GM12875 (cell line): Measurements from ENCODE around the gene BICRAL.
"Not testable (repeated sequence)": the region's sequence is repeated elsewhere in the genome, so short reads cannot be mapped to it uniquely, and the experiment has no call there.

Experiments
- H3K4me3 ChIP-seq: one replicate; pipeline ENCODE4 v1.5.1; 2011; ENCODE audit warnings: low read depth, low read length, control low read depth
- TF ChIP-seq, protein P1 (sequence below): IDR thresholded peaks from 2 replicates; pipeline ENCODE4 v1.5.1; 2011; ENCODE audit warnings: low read depth, mild to moderate bottlenecking, control low read depth, inconsistent platforms, low read length, moderate library complexity, borderline replicate concordance; ENCODE audit not compliant: insufficient read depth

Gene BICRAL

DNA sequence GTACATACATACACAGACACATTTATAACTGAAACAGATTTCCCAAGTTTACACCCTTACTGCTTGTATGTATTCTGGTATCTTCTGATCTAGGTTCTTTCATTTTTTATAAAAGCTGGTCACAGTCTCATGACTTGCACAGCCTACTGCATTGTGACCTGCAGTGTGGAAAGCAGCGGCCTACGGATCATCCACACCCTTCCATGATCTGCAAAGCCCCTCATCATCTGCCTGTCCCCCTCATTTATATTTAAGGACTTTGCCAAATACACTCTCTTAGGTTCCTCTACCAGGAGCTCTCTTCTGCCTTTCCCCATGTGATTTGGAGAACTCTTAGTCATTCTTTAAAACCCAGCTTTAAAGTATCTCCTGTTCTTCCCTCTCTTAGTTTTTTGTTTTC lies 12.0 kb upstream of the BICRAL start:
- no peak overlapping the region for H3K4me3 ChIP-seq
- TF ChIP-seq, protein P1, sequence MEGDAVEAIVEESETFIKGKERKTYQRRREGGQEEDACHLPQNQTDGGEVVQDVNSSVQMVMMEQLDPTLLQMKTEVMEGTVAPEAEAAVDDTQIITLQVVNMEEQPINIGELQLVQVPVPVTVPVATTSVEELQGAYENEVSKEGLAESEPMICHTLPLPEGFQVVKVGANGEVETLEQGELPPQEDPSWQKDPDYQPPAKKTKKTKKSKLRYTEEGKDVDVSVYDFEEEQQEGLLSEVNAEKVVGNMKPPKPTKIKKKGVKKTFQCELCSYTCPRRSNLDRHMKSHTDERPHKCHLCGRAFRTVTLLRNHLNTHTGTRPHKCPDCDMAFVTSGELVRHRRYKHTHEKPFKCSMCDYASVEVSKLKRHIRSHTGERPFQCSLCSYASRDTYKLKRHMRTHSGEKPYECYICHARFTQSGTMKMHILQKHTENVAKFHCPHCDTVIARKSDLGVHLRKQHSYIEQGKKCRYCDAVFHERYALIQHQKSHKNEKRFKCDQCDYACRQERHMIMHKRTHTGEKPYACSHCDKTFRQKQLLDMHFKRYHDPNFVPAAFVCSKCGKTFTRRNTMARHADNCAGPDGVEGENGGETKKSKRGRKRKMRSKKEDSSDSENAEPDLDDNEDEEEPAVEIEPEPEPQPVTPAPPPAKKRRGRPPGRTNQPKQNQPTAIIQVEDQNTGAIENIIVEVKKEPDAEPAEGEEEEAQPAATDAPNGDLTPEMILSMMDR, result no peak

DNA sequence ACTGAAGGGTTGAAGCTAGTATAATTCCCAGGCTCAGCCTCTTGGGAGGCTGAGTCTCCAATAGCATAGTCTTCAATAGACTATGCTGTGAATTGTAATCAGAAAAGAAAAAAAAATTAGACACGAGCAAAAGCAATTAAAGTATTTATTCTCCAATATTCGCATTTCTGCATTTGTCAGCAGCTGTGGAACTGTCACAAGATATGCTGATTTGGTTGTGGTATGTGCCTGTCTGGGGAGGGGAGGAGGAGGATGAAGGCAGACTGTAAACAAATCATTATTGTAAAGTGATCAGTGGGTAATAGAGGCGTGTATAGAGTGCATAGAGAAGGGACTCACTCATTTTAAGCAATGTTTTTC lies 10.1 kb upstream of the BICRAL start:
- TF ChIP-seq, protein P1, result no peak

DNA sequence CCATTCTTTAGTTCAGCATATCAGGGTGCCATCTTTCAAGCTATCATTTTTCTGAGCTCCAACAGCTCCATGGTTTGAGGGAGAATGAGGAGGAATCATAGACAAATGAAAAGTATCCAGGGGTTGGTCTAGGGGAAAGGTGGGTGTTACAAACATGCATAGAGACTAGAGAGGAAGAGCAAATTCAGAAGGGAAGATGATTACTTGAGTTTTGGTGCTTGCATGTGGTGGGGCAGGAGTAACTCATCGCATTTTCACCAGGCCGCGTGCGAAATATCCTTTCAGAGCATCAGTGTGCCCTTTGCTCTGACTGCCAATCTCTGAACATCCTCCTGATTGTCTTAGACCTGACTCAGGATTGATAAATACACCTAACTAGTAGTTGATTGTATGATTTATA lies 7.7 kb upstream of the BICRAL start:
- TF ChIP-seq, protein P1, result no peak
- H3K4me3 ChIP-seq, result no peak overlapping the region

More for the DNA sequence above, 10.1 kb upstream of the BICRAL start:
- H3K4me3 ChIP-seq, result no peak overlapping the region

DNA sequence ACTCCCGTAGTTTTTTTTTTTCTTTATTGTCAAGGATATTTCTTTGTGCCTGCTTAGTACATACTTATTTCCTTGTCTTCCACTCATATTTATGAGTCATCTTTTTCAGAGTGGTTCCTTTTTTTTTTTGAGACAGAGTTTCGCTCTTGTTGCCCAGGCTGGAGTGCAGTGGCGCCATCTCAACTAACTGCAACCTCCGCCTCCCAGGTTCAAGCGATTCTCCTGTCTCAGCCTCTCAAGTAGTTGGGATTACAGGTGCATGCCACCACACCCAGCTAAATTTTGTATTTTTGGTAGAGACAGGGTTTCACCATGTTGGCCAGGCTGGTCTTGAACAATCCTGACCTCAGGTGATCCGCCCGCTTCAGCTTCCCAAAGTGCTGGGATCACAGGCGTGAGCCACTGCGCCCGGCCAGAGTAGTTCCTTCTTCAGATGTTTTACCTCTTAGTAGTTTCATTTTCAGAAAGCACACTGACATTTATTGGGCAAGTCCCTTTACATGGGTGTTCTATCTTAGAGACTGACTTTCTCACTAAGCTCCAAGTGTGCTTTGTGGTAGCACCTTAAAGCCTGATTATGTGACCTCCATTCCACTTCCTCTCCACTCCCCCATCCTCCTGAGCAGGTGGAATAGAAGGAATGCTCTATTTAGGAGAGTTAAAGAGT lies 6.9 kb upstream of the BICRAL start:
- not testable (repeated sequence) for H3K4me3 ChIP-seq

DNA sequence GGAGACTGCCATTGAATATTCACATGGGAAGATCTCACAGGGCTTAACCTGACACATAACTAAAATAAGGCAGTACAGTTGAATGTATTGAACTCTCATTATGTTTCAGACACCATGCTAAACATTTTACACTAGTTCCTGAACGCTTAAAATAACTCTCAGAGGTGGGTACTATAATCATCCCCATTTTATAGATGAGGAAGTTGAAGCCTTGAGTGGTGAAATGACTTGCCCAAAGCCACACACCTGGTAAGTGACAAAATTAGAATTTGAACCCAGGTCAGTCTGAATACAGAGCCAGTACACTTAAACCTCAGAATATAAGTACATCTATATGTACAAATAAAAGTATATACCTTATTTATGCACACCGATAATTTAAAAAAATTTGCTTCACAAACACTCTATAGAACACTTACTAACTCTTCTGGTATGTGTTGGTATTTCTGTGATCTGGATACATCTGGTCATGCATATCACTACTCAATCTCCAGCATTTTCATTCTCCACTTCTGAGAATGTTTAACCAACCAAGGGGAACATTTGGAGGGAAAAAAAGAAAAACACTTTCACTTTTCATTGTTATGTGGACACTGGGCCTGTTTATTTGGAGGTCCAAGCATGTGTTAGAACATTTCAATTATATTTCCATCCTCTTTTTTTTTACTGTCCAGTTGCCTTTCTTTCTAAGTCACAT lies 4.6 kb upstream of the BICRAL start:
- TF ChIP-seq, protein P1, result no peak

DNA sequence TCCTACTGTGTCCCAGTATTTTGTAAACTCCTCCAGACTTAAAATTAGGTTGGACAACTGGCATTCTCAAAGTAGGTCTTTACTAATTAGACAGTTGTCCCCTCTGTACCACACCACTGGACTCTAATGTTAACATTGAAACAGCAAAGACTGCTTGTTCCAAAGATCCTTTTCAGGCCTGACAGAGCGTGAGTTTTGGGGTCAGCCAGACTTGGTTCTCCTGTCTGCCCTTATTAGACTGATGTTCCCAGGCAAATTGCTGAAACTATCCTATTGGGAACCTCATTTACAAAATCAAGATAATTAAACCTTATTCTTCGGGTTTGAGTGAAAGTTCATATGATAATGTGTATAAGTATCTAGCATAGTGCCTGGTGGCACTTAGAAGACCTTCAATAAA lies 3.7 kb upstream of the BICRAL start:
- TF ChIP-seq, protein P1, result no peak
- H3K4me3 ChIP-seq, result no peak overlapping the region

More for the DNA sequence above, 4.6 kb upstream of the BICRAL start:
- no peak overlapping the region for H3K4me3 ChIP-seq

DNA sequence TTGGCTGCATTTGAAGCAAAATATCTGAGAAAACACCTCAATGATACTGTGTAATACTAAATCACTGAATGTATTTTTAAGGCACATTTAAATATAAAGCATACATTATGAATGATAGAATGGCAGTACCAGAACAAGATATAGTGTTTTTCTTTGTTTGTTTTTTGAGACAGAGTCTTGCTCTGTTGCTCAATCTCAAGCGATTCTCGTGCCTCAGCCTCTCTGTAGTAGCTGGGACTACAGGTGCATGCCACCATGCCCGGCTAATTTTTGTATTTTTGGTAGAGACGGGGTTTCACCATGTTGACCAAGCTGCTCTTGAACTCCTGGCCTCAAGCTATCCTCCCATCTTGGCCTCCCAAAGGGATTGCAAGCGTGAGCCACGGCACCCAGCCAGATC lies 2.3 kb upstream of the BICRAL start:
- no peak overlapping the region for H3K4me3 ChIP-seq
- TF ChIP-seq, protein P1, result no peak
